HEK293 (cell line): Measurements from ENCODE around the gene REV3L.

Experiments used
- CTCF ChIA-PET: fragments of 350-600 bp; formaldehyde crosslinking; extraction: SDS; loops from one replicate; lab custom pipeline; 2021; ENCODE audit warnings: antibody characterized with exemption; lab: Yijun Ruan, JAX
- POLR2A ChIA-PET: fragments of 300-600 bp; formaldehyde crosslinking; extraction: SDS; loops from one replicate; lab custom pipeline; 2020; ENCODE audit warnings: antibody characterized with exemption, inconsistent platforms; lab: Yijun Ruan, JAX
- H3K27ac ChIP-seq: fragments of 200-500 bp; sonication (Bioruptor generic); 2 replicates; pipeline ENCODE4 v1.5.1; 2014; ENCODE audit warnings: low read depth, low read length, control low read depth, inconsistent platforms; ENCODE audit errors: extremely low read depth
- H3K36me3 ChIP-seq, 2 experiments: fragments of 200-500 bp in 1 of 2; sonication (Bioruptor generic) in 1 of 2; 1 replicate in 1 of 2; 2 replicates in 1 of 2; pipeline ENCODE4 v1.5.1; 2014 to 2017; ENCODE audit warnings: inconsistent platforms in 2 of 2, low read length in 2 of 2; ENCODE audit not compliant: control insufficient read depth in 2 of 2, insufficient read depth in 1 of 2
- H3K4me1 ChIP-seq: fragments of 200-500 bp; sonication (Bioruptor generic); 2 replicates; pipeline ENCODE4 v1.5.1; 2014; ENCODE audit warnings: mild to moderate bottlenecking, low read length, inconsistent platforms; ENCODE audit not compliant: control insufficient read depth, insufficient read depth
- H3K4me3 ChIP-seq: 2 replicates; pipeline ENCODE4 v1.5.1; 2011; ENCODE audit warnings: low read depth, mild to moderate bottlenecking, control low read depth, low read length, moderate library complexity
- H3K9me3 ChIP-seq: fragments of 200-500 bp; sonication (Bioruptor generic); 2 replicates; pipeline ENCODE4 v1.5.1; 2014; ENCODE audit warnings: low read depth, low read length, inconsistent platforms; ENCODE audit not compliant: control insufficient read depth, insufficient read depth
- EGR2 ChIP-seq: fragments of 450-650 bp; formaldehyde crosslinking; IDR thresholded peaks from 2 replicates; pipeline ENCODE4 v1.5.1; 2016; ENCODE audit warnings: low read depth, missing biosample characterization, missing genetic modification characterization
- ELK4 ChIP-seq: IDR thresholded peaks from 2 replicates; pipeline ENCODE4 v1.6.1; 2011; ENCODE audit warnings: mild to moderate bottlenecking, low read depth, low read length, borderline replicate concordance
- HOXD13 ChIP-seq: sonication (generic); formaldehyde crosslinking; IDR thresholded peaks from 2 replicates; pipeline ENCODE4 v1.8.0; 2022; ENCODE audit warnings: missing genetic modification reagents, borderline replicate concordance
- KLF10 ChIP-seq: fragments of 450-650 bp; IDR thresholded peaks from 2 replicates; pipeline ENCODE4 v1.5.1; 2018; ENCODE audit warnings: missing biosample characterization, mild to moderate bottlenecking, missing genetic modification characterization
- KLF17 ChIP-seq: fragments of 450-650 bp; formaldehyde crosslinking; IDR thresholded peaks from 2 replicates; pipeline ENCODE4 v1.5.1; 2016; ENCODE audit warnings: missing biosample characterization, missing genetic modification characterization
- MEIS1 ChIP-seq: sonication (generic); formaldehyde crosslinking; IDR thresholded peaks from 2 replicates; pipeline ENCODE4 v1.8.1; 2022; ENCODE audit warnings: missing genetic modification reagents, mild to moderate bottlenecking, borderline replicate concordance
- MZF1 ChIP-seq: fragments of 450-650 bp; formaldehyde crosslinking; IDR thresholded peaks from 2 replicates; pipeline ENCODE4 v1.5.1; 2017; ENCODE audit warnings: missing biosample characterization, missing genetic modification characterization, borderline replicate concordance
- PBX3 ChIP-seq: sonication (generic); formaldehyde crosslinking; IDR thresholded peaks from 2 replicates; pipeline ENCODE4 v1.8.1; 2022; ENCODE audit warnings: mild to moderate bottlenecking, moderate library complexity, missing genetic modification reagents
- PRDM10 ChIP-seq: fragments of 450-650 bp; formaldehyde crosslinking; IDR thresholded peaks from 2 replicates; pipeline ENCODE4 v1.5.1; 2016; ENCODE audit warnings: missing biosample characterization, missing genetic modification characterization
- SCRT1 ChIP-seq: fragments of 450-650 bp; formaldehyde crosslinking; IDR thresholded peaks from 2 replicates; pipeline ENCODE4 v1.5.1; 2016; ENCODE audit warnings: missing biosample characterization, missing genetic modification characterization, borderline replicate concordance
- ZBTB6 ChIP-seq: fragments of 450-650 bp; formaldehyde crosslinking; IDR thresholded peaks from 2 replicates; pipeline ENCODE4 v1.5.1; 2017; ENCODE audit warnings: missing biosample characterization, missing genetic modification characterization
- ZBTB7A ChIP-seq: fragments of 450-650 bp; formaldehyde crosslinking; IDR thresholded peaks from 2 replicates; pipeline ENCODE4 v1.5.1; 2016; ENCODE audit warnings: low read depth, missing biosample characterization, missing genetic modification characterization
- ZFP3 ChIP-seq: fragments of 450-650 bp; formaldehyde crosslinking; IDR thresholded peaks from 2 replicates; pipeline ENCODE4 v1.5.1; 2016; ENCODE audit warnings: low read depth, missing biosample characterization, missing genetic modification characterization
- ZNF121 ChIP-seq: fragments of 450-650 bp; formaldehyde crosslinking; IDR thresholded peaks from 2 replicates; pipeline ENCODE4 v1.5.1; 2016; ENCODE audit warnings: missing biosample characterization, missing genetic modification characterization
- ZNF174 ChIP-seq: fragments of 450-650 bp; formaldehyde crosslinking; IDR thresholded peaks from 2 replicates; pipeline ENCODE4 v1.5.0; 2017; ENCODE audit warnings: missing biosample characterization, mild to moderate bottlenecking, missing genetic modification characterization
- ZNF23 ChIP-seq: fragments of 450-650 bp; formaldehyde crosslinking; IDR thresholded peaks from 2 replicates; pipeline ENCODE4 v1.5.1; 2016; ENCODE audit warnings: missing biosample characterization, missing genetic modification characterization, borderline replicate concordance
- ZNF280C ChIP-seq: fragments of 450-650 bp; formaldehyde crosslinking; IDR thresholded peaks from 2 replicates; pipeline ENCODE4 v1.5.1; 2016; ENCODE audit warnings: missing biosample characterization, missing genetic modification characterization
- ZNF335 ChIP-seq: fragments of 450-650 bp; formaldehyde crosslinking; conservative IDR thresholded peaks from 2 replicates; pipeline ENCODE4 v1.5.1; 2016; ENCODE audit warnings: missing biosample characterization, missing genetic modification characterization
- ZNF366 ChIP-seq: fragments of 450-650 bp; formaldehyde crosslinking; conservative IDR thresholded peaks from 2 replicates; pipeline ENCODE4 v1.5.1; 2016; ENCODE audit warnings: missing biosample characterization, missing genetic modification characterization
- ZNF639 ChIP-seq: fragments of 450-650 bp; formaldehyde crosslinking; IDR thresholded peaks from 2 replicates; pipeline ENCODE4 v1.5.1; 2016; ENCODE audit warnings: missing biosample characterization, missing genetic modification characterization
- ZNF645 ChIP-seq: fragments of 450-650 bp; formaldehyde crosslinking; IDR thresholded peaks from 2 replicates; pipeline ENCODE4; 2016; ENCODE audit warnings: missing biosample characterization, missing genetic modification characterization
- ZNF776 ChIP-seq: fragments of 450-650 bp; formaldehyde crosslinking; IDR thresholded peaks from 2 replicates; pipeline ENCODE4 v1.5.0; 2017; ENCODE audit warnings: missing biosample characterization, missing genetic modification characterization, borderline replicate concordance
- ZSCAN16 ChIP-seq: fragments of 450-650 bp; formaldehyde crosslinking; IDR thresholded peaks from 2 replicates; pipeline ENCODE4 v1.5.1; 2016; ENCODE audit warnings: missing biosample characterization, missing genetic modification characterization

Gene REV3L

GRCh38 chr6:111449129-111449528 lies 33.9 kb downstream of the REV3L start (continued):
- no peak for TF ChIP-seq ZNF639
- no peak for TF ChIP-seq SCRT1
- no peak for TF ChIP-seq ZNF645
- TF ChIP-seq MEIS1 (CRISPR knock-in tag): no peak
- no peak for TF ChIP-seq MZF1 (tag by site-specific recombination)
- no peak for TF ChIP-seq ZBTB7A (tag by site-specific recombination)
- no peak for TF ChIP-seq HOXD13 (CRISPR knock-in tag)
- TF ChIP-seq ZNF280C (tag by site-specific recombination): no peak
- no peak for TF ChIP-seq ZSCAN16 (tag by site-specific recombination)

- Histone ChIP-seq H3K4me1 (peaks cover 11% of the 10 kb centered on the region; the same call in 1 of the 2 replicates), H3K4me3 (no peak overlapping the region), H3K36me3 (no peaks in the 10 kb centered on the region), H3K27ac (no peak overlapping the region), H3K9me3 (no peaks in the 10 kb centered on the region)
- ChIA-PET POLR2A (no interaction called here), CTCF (no interaction called here)
- no peak for TF ChIP-seq ZFP3 (tag by site-specific recombination)
- no peak for TF ChIP-seq PBX3
- no peak for TF ChIP-seq ZNF23
- no peak for TF ChIP-seq ZNF174 (tag by site-specific recombination)
- no peak for TF ChIP-seq EGR2 (tag by site-specific recombination)
- TF ChIP-seq KLF10 (tag by site-specific recombination): no peak
- no peak for TF ChIP-seq ZNF121 (tag by site-specific recombination)
- TF ChIP-seq KLF17: no peak
- no peak for TF ChIP-seq PRDM10 (tag by site-specific recombination)
- TF ChIP-seq ZNF366 (tag by site-specific recombination): no peak
- no peak for TF ChIP-seq ZNF776 (tag by site-specific recombination)
- no peak for TF ChIP-seq ELK4
- no peak for TF ChIP-seq ZBTB6 (tag by site-specific recombination)
- no peak for TF ChIP-seq ZNF335 (tag by site-specific recombination)
Observed at GRCh38 chr6:111447051-111447450, 36.0 kb downstream of the REV3L start.
